ENCODE results near the gene ANP32B. TPM values are rescaled to one million over a fixed set of nuclear protein-coding genes. Genes with fewer than 3 reads are reported as not detected.
A peak's percentile ranks its signal among the peaks of the same experiment; 100 is the strongest.
"Not testable (repeated sequence)": the region's sequence is repeated elsewhere in the genome, so short reads cannot be mapped to it uniquely, and the experiment has no call there.

ANP32B gene
- total RNA-seq, 1 donor from 2014 or later = 153 TPM

GRCh38 chr9:97969014-97969413 is 14.1 kb upstream of the ANP32B start:
- TF ChIP-seq CTCF (IDR thresholded peaks at IDR 0.05; ENCODE audit: unreplicated experiment) = no peak
- Mint-ChIP-seq H3K4me1 (ENCODE audit: low read depth) (no peaks in the 10 kb centered on the region), H3K36me3 (ENCODE audit: insufficient read depth) (no peaks in the 10 kb centered on the region), H3K27ac (no peak overlapping the region), H3K9me3 (ENCODE audit: low read depth) (no peaks in the 10 kb centered on the region), H3K27me3 (peaks cover 31% of the 10 kb centered on the region), H3K4me3 (ENCODE audit: low read depth) (no peak overlapping the region)
- no peak for DNase-seq (ENCODE audit: low spot score, unreplicated experiment)

GRCh38 chr9:97970165-97970564 is 13.0 kb upstream of the ANP32B start:
- H3K36me3 Mint-ChIP-seq (ENCODE audit: insufficient read depth) = no peaks in the 10 kb centered on the region
- H3K27ac Mint-ChIP-seq = no peak overlapping the region
- peaks cover 1% of the 10 kb centered on the region for H3K9me3 Mint-ChIP-seq (ENCODE audit: low read depth)
- no peaks in the 10 kb centered on the region for H3K4me1 Mint-ChIP-seq (ENCODE audit: low read depth)
- H3K4me3 Mint-ChIP-seq (ENCODE audit: low read depth) = no peak overlapping the region
- DNase-seq (ENCODE audit: low spot score, unreplicated experiment) = no peak
- TF ChIP-seq CTCF (IDR thresholded peaks at IDR 0.05; ENCODE audit: unreplicated experiment) = no peak
- peaks cover 29% of the 10 kb centered on the region for H3K27me3 Mint-ChIP-seq

DNA sequence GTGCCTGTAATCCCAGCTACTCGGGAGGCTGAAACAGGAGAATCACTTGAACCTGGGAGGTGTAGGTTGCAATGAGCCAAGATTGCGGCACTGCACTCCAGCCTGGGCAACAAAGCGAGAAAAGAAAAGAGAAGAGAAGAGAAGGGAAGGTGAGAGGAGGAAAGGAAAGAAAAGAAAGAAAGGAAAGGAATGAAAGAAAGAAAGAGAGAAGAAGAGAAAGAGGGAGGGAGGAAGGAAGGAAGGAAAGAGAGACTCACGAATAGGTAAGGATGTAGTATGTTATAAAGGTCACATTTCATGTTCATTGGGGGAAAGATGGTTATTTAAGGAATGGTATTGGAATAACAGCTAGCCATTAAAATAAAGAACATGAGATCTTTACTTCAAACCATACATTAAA is 10.4 kb upstream of the ANP32B start:
- H3K27me3 Mint-ChIP-seq = peaks cover 36% of the 10 kb centered on the region
- H3K4me3 Mint-ChIP-seq (ENCODE audit: low read depth) = no peak overlapping the region
- no peak overlapping the region for H3K27ac Mint-ChIP-seq
- H3K4me1 Mint-ChIP-seq (ENCODE audit: low read depth) = no peaks in the 10 kb centered on the region
- no peak for TF ChIP-seq CTCF (IDR thresholded peaks at IDR 0.05; ENCODE audit: unreplicated experiment)
- no peak for DNase-seq (ENCODE audit: low spot score, unreplicated experiment)
- H3K9me3 Mint-ChIP-seq (ENCODE audit: low read depth) = peaks cover 3% of the 10 kb centered on the region
- H3K36me3 Mint-ChIP-seq (ENCODE audit: insufficient read depth) = no peaks in the 10 kb centered on the region

DNA sequence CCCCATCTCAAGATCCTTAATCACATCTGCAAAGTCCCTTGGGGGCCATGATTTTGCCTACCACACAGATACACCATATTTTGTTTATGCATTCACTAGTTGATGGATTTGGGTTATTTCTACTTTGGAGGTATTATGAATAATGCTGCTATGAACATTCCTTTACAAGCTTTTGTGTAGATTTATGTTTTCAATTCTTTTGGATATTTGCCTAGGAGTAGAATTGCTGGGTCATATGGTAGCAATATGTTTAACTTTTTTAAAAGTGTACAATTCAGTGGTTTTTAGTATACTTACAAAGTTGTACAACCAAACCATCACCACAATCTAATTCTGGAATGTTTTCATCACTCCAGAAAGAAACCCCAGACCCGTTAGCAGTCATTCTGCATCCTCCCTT is 7.8 kb upstream of the ANP32B start:
- no peak for TF ChIP-seq CTCF (IDR thresholded peaks at IDR 0.05; ENCODE audit: unreplicated experiment)
- peaks cover 3% of the 10 kb centered on the region for H3K9me3 Mint-ChIP-seq (ENCODE audit: low read depth)
- H3K36me3 Mint-ChIP-seq (ENCODE audit: insufficient read depth) = no peaks in the 10 kb centered on the region
- H3K4me3 Mint-ChIP-seq (ENCODE audit: low read depth) = no peak overlapping the region
- H3K4me1 Mint-ChIP-seq (ENCODE audit: low read depth) = no peaks in the 10 kb centered on the region
- peaks cover 48% of the 10 kb centered on the region for H3K27me3 Mint-ChIP-seq
- H3K27ac Mint-ChIP-seq = no peak overlapping the region
- DNase-seq (ENCODE audit: low spot score, unreplicated experiment) = no peak

- H3K27me3 Mint-ChIP-seq = peaks cover 57% of the 10 kb centered on the region
- H3K4me1 Mint-ChIP-seq (ENCODE audit: low read depth); DNase-seq (ENCODE audit: low spot score, unreplicated experiment); H3K4me3 Mint-ChIP-seq (ENCODE audit: low read depth); H3K9me3 Mint-ChIP-seq (ENCODE audit: low read depth); H3K27ac Mint-ChIP-seq; H3K36me3 Mint-ChIP-seq (ENCODE audit: insufficient read depth): not testable (repeated sequence)
Measured at GRCh38 chr9:97976633-97977032, 6.5 kb upstream of the ANP32B start.

- no peak overlapping the region for H3K4me3 Mint-ChIP-seq (ENCODE audit: low read depth)
- TF ChIP-seq CTCF (IDR thresholded peaks at IDR 0.05; ENCODE audit: unreplicated experiment) = no peak
- DNase-seq (ENCODE audit: low spot score, unreplicated experiment) = no peak
- peak overlapping the region; percentile 69 for H3K27ac Mint-ChIP-seq
- H3K4me1 Mint-ChIP-seq (ENCODE audit: low read depth) = peaks cover 4% of the 10 kb centered on the region
- H3K36me3 Mint-ChIP-seq (ENCODE audit: insufficient read depth) = no peaks in the 10 kb centered on the region
- peaks cover 3% of the 10 kb centered on the region for H3K9me3 Mint-ChIP-seq (ENCODE audit: low read depth)
- H3K27me3 Mint-ChIP-seq = peaks cover 49% of the 10 kb centered on the region
Measured at GRCh38 chr9:97978371-97979130, 4.6 kb upstream of the ANP32B start.

Measured in progenitor cell of endocrine pancreas (in vitro differentiated cells).